GM19468 (cell line): ENCODE results near the gene CLASP1.
"Not testable (repeated sequence)": the region's sequence is repeated elsewhere in the genome, so short reads cannot be mapped to it uniquely, and the experiment has no call there.

Source experiments
- ATAC-seq: cut with Tn5 transposase; IDR thresholded peaks from one replicate; pipeline ENCODE4 v1.9.1; 2021; ENCODE audit warnings: mild to moderate bottlenecking, moderate library complexity, moderate number of reproducible peaks; ENCODE audit not compliant: unreplicated experiment; ENCODE audit errors: extremely low read depth

Gene CLASP1

DNA sequence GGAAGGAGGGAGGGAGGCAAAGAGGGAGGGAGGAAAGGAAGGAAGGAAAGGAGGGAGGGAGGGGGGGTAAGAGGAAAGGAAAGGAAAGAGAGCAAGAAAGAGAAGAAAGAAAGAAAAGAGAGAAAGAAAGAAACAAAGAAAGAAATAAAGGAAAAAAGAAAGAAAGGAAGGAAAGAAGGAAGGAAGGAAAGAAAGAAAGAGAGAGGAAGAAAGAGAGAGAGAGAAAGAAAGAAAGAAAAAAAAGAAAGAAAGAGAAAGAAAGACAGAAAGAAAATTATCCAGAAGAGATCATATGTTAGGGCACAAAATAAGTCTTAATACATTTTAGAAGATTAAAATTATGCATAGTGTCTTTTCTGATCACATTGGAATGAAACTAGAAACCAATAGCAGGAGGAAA, 339.9 kb downstream of the CLASP1 start:
- no peak for ATAC-seq

DNA sequence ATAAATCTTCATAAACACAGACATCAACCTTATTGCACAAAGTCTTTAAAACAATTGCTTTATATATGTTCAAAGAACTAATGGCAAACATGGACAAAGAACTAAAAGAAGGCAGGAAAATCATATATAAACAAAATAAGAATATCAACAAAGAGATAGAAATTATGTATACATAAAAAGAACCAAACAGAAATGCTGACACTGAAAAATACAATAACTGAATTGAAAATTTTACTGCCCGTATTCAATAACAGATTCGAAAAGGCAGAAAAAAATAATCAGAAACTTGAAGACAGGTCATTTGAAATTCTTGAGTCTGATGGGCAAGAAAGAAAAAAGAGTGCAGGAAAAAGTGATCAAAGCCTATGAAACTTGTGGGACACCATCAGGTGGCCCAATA, 342.2 kb downstream of the CLASP1 start:
- ATAC-seq = no peak

DNA sequence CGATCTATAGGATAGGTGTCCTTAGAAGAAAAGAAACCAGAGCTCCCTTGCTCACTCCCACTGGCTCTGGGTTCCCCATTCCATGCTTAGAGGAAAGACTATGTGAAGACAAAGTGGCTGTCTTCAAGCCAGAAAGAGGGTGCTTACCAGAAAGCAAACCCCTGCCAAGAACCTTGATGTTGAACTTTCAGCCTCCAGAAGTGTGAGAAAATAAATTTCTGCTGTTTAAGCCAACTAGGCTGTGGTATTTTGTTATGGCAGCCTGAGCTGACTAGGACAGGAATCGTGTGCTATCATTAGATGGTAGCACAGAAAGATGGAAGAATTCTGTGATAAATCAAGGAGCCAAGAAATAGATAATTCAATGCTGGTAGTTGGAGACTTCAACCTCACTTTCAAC, 344.3 kb downstream of the CLASP1 start:
- no peak for ATAC-seq

DNA sequence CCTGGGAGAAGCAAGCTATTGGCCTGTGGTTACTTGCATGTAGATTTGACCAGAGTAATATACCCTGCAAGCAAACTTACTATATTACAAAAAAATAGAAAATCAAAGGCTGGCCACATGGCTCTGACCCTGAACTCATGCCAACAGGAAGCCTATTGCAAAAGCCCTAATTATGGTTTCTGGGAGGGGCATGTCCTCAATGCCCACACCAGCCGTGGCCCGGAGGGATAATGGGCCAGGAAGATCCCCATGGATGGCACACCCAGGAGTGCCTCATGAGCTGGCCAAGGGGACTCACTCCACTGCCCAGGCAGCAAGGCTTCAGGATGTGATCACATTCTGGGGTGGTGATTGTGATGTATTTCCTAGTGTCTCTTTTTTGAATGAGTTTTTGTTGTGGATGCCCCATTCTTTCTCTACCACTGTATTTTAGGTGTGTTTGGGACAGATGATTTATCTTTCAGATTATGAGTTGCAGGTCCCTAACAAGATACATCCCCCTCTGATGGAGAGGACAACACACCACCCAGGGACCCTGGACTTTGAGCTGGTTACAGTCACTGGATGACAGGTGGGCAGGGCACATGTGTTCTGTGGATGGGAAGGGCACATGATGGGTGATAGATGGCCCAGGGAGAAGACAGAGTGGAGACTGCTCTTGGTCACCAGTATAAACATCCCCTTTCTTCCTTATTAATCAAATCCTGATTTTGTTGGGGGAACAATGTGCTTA, 345.6 kb downstream of the CLASP1 start:
- no peak for ATAC-seq

DNA sequence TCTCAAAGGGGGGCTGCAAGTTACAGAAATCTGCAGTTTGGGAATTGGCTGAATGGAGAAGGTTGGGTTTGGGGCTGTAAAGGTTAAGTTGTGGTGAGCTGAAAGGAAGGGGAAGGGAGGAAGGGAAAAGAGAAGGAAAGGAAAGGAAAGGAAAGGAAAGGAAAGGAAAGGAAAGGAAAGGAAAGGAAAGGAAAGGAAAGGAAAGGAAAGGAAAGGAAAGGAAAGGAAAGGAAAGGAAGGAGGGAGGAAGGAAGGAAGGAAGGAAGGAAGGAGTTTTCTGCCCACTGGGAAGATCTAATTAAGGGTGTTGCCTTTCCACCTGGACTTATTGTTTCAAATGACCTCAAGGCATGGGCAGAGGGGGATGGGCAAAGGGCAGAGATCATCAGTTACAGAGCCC, 348.1 kb downstream of the CLASP1 start:
- not testable (repeated sequence) for ATAC-seq

DNA sequence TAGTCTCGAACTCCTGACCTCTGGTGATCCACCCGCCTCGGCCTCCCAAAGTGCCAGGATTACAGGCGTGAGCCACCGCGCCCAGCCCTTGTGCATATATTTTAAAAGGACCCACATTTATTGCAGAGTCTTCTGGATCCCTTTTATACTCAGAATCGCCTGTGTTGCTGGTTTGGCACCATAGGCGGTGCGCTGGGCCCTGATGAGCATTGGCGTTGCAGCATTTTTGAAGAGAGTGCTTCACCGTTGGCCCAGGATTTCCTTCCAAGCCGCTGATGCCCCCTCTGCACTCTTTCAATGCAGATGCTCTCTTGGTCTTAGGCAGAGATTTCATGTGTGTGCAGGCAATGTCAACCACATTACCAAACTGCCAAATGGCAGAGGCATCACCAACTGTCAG, 350.8 kb downstream of the CLASP1 start:
- ATAC-seq = no peak

DNA sequence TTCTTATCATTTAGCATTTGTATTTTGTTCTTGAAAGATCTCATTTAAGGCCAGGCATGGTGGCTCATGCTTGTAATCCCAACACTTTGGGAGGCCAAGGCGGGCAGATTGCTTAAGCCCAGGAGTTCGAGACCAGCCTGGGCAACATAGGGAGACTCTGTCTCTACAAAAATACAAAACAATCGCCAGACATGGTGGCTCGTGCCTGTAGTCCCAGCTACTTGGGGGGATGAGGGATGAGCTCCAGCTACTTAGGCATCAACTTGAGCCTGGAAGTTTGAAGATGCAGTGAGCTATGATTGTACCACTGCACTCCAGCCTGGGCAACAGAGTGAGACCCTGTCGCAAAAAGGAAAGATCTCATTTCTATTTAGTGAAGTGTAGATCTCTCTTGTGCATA, 351.4 kb downstream of the CLASP1 start:
- ATAC-seq = not testable (repeated sequence)

DNA sequence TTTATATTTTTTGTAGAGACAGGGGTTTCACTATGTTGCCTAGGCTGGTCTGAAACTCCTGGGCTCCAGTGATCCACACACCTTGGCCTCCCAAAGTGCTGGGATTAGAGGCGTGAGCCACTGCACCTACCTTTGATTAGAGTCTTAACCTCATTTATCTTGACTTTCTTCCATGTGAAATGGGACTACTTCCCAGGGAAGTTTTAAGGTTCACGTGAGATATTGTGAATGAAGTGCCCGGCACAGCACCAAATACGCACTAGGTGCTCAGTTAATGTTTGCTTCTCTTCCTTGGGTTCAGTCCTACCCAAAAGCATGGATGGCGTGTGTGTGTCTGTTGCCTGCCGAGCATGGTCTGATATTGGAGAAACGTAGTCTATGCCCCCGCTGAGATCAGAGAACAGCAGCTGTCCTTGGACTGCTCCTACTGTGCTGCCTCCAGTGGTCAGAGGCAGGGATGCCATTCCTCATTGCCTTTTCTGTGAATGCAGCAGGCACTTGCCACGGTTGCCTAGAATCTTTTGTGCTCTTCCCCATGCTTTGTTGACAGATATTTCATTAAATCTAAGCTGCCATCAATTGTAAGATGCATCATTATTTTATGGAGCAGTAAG, 351.9 kb downstream of the CLASP1 start:
- ATAC-seq = no peak

DNA sequence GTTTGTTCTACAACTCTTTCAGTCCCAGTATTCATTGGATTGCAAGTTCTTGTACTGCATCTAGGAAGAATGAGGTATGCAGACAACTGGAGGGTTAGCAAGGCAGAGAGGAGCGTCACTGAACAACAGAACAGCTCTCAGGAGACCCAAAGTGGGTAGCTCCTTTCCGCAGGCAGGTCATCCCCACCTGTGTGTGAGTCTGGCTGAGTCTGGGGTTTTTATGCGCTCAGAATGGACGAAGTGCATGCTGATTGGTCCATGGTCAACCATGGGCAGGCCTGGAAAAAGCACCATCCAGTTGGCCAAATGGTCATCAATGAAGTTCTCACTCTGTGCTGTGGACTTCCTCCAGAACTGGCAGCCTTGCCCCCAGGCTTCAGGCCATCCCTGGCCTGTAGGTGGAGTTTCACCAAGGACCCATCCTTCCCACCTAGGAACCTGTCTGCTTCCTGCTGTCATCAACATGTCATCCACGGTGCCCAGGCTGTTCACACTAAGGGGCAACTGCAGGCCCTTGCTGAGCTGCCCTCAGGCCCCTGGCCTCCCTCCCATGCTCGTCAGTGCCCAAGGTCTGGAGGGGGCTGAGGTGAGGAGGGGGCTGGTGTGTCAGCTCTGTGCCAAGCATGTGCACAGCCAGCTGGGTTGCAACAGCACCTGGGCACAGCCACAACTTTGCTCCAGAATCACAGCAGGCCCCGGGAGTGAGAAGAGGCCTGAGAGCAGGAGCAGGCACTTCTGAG, 353.2 kb downstream of the CLASP1 start:
- no peak for ATAC-seq

DNA sequence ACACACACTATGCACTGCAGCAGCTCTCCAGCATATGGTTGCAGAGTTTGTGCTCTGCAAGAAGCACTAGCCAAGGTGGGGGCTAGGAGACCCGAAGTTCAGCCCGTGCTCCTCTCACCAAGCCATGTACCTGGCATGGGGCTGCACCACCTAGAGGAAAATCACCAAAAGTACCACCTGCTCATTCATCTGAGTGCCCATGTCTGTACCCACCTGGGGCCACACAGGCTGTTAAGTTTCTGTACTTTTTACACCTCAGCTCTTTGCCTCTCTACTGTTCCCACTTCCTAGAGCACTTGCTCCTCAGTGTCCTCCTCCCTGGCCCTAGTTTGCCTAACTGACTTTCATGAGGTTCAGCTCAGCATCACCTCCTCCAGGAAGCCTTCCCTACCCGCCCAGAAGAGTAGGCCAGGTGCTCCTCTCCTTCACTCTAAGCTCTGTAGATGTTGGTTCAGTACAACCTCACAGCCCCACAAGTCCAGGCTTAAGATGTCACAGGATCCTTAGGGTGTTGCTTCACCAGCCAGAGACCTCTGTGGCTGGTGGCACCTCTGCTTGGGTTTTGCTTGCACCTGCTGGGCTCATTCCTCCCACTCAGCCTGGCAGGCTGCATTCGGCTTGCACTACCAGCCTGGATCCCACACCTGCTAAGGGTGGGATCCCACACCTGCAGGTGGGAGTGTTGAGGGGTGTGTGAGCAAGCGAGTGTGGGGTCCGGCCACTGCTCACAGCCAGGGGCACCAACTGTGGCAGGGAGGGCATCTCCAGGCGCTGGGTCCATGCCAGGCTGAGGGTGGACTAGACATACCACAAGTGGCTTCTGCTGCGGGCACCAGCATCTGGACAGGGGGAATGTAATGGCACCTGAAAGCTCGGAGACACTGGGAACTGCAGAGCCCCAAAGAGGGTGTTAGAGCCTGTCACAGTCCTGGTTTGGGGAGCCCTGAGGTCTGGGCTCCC, 354.1 kb downstream of the CLASP1 start:
- ATAC-seq = no peak

DNA sequence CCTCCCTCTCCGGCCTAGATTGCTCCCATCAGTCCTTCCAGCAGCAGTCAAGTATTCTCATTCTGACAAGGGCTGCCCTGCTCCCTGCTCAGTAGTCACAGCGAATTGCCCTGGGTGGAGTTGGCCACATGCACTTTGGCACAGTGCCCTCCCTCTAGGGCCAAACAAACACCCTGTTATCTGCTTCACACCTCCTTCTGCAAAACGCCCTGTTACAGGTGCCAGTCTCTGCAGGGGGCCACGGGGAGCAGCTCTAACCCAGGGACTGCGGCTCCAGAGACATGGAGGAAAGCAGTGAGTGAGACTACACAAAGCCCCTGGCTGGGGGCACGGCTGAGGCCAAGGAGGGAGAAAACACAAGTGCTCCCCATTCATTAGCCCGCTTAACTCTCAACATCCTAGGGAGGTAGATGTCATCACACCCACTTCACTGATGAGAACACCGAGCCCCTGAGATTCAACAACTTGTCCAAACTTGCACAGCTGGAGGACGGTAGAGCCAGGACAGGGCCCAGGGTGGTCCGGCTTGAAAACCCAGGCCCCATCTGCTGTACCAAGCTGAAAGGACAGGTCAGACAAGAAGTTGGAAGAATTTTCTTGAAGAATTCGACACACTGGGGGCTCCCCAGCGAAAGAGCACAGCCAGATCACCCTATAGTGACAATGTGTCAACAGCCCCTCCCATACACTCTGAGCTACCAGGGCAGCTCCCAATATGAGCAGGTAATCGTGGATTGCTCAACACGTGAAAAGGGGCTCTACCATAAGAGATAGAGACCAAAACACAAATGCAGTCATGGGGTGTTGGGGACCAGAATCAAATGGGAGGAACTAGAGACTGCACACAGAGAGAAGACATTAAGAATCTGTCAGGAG, 355.6 kb downstream of the CLASP1 start:
- no peak for ATAC-seq

DNA sequence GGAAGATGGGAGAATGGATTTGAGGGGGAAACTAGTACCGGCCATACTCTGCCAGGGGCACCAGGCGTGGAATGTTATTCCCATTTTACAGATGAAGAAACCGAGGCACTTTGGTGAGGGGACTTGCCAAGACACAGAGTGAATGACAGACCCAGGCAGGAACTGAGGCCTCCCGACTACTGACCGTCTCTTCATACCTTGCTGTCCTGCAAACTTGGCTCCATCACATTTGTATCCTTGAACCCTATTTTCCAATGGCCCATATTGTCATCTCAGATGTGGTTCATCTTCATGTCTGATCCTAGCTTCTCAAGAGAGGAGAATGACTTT, 358.0 kb downstream of the CLASP1 start:
- ATAC-seq = no peak

DNA sequence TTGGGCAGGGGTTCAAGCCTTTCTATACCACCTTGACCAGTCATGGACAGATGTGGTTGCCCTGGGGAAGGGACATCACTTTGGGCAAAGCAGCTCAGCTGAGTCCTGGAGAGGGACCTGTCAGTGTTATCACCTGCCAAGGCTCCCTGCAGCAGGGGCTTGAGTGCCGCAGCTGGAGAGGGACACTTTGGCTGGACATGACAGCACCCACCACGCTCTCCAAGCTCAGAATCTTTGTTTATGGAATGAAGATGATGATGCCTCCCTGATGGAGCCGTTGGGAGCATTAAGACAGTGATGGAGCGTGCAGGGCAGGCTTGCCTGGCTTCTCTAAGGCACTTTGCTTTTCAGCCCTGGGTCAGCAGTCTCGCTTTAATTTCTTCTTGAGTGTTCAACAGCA, 360.0 kb downstream of the CLASP1 start:
- ATAC-seq = no peak

DNA sequence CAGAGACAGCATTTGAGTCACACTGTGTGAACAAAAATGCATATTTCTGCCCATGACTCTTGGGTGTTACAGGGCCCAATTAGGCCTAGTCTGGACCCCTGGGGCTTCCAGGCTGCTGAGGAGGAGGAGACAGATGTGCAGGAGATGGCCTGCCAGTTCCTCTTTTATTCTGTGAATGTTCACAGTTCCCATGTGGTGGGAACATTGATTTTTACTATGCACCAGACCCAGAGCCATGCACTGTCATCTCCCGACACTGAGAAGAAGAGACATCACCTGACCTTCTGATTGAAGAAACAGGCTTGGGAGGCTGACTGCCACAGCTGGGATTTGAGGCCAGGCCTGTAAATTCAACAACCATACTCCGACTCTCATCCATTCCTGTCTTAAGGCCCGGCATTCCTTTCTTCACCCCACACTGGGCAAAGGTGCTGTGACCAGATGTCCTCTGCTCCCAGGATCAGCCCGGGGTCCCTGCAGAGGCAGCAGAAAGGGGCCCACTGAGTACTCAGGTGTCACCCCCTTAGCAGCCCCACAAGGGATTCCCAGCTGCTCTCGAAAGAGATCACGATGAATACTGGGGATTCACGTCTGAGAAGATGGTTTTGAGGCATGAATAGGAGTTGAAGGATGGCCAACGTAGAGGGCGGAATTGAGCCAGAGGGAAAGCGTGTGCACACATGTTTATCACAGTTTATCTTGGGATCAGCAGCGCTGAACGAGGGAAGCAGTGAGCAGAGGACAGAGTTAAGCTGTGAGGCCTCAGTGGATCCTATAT, 360.6 kb downstream of the CLASP1 start:
- no peak for ATAC-seq

DNA sequence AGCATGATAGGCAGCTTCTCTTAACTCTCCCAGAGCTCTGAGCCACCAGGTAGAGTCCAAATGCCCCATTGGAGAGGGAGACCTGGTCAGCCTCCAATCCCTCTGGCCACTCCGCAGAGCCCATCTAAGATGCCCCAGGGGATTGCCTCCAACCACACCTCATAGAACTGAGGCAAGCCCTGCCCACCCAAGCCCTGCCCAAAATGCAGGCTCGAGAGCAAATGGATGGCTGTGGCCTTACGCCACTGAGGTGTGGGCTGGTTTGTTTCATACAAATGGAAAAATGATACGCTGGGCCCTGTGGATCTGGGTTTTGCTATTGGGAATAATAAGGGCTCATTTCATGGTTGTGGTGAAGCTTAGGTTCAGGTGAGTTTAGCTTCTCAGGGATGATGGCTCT, 361.3 kb downstream of the CLASP1 start:
- no peak for ATAC-seq
